Vagina (tissue), 2 donors: ENCODE data around the gene NELFB. TPM values are rescaled to one million over a fixed set of nuclear protein-coding genes. Genes with fewer than 3 reads are reported as not detected.
A peak's percentile ranks its signal among the peaks of the same experiment; 100 is the strongest.

Source experiments
- DNase-seq, 2 donors: peaks; one replicate each; pipeline ENCODE4 v3.0.0-alpha.2; 2017; ENCODE audit errors: extremely low spot score in 2 of 2
- H3K27ac ChIP-seq: fragments of 200-600 bp; sonication (generic); one replicate; pipeline ENCODE4 v1.5.1; 2019
- H3K27me3 ChIP-seq: fragments of 200-600 bp; sonication (generic); one replicate; pipeline ENCODE4 v1.5.1; 2019
- H3K36me3 ChIP-seq, 2 donors: fragments of 200-600 bp; sonication (generic); one replicate each; pipeline ENCODE4 v1.5.1; 2017 to 2019
- H3K4me1 ChIP-seq: fragments of 200-600 bp; sonication (generic); one replicate; pipeline ENCODE4 v1.5.1; 2019
- H3K4me3 ChIP-seq, 2 donors: fragments of 200-600 bp; sonication (generic); 1 replicate in 1 of 2; 2 replicates in 1 of 2; pipeline ENCODE4 v1.5.1; 2016 to 2019
- H3K9me3 ChIP-seq: fragments of 200-600 bp; sonication (generic); one replicate; pipeline ENCODE4 v1.5.1; 2019
- POLR2A ChIP-seq, 2 donors: fragments of 450-650 bp; IDR thresholded peaks; one replicate each; pipeline ENCODE4 v1.6.1; 2017; ENCODE audit warnings: antibody characterized with exemption in 2 of 2, mild to moderate bottlenecking in 2 of 2, moderate library complexity in 2 of 2
- POLR2AphosphoS5 ChIP-seq, 2 donors: sonication (generic); formaldehyde crosslinking; IDR thresholded peaks; one replicate each; pipeline ENCODE4 v1.9.0; 2017; ENCODE audit warnings: antibody characterized with exemption in 2 of 2, mild to moderate bottlenecking in 2 of 2, low read depth in 1 of 2; ENCODE audit not compliant: insufficient read depth in 1 of 2
- intact Hi-C: fragments of 100-400 bp; cut with DNase I; formaldehyde crosslinking; loops from one replicate; pipeline ENCODE4 v1.15.1; 2023
- total RNA-seq: library from RNA; depleted of rRNA; stranded (reverse); fragments of >200 nt; gene quantifications from one replicate; pipeline ENCODE4 v1.2.3, GENCODE V29; 2016
- TF ChIP-seq, protein P1 (sequence below), 3 experiments: fragments of 450-650 bp in 2 of 3; fragments of 200-600 bp in 1 of 3; sonication (generic) in 1 of 3; IDR thresholded peaks; one replicate each; pipeline ENCODE4 v1.5.1; 2017 to 2019; ENCODE audit warnings: antibody characterized with exemption in 3 of 3, mild to moderate bottlenecking in 2 of 3, moderate library complexity in 2 of 3

The NELFB gene
- total RNA-seq, 1 donor from 2014 or later = 44.0 TPM

DNA sequence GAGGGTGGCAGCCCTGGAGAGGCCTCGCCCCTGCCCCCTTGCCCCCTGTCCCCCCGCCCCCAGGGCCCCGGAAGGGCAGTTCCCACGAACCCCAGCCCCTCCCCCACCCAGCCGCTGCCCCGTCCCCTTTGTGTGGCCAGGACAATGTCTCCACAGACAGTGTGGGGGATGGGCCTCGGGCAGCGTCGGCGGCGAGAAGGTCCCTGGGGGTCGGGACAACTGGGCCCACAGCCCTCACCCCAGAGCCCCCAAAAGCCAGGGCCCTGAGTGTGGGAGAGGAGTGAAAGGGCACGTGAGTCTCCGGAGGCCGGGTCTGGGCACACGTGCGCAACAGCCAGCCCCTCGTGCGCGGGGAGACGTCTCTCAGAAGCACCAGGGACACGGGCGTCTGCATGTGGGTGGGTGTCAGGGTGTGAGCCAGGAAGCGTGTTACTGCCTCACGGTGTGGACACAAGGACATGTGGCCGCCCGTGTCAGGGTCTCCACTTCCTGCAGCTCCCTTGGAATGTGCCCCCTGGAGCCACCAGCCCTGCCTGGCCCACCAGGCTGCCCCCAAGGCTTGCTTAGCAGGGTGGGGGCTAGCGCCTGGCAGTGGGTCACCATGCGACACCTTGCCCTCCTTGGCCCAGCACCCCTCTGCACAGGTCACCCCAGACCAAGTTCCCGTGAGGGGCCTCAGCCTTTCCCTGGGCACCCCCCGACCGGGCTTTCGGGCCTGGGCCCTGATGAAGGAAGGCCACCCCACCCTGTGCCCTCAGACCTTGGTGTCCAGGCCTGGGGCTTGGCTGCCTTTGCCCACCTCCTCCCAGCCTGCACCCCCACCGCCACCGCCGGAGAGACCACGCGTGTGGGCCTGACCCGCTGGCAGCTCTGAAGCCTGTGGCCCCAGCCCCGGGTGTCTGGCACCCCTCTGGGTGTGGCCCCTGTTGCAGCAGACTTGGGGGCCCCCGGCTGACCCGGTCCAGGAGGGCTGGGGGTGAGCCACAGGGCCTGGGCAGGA, 59.7 kb downstream of the NELFB start:
- no peak overlapping the region for H3K4me3 ChIP-seq
- no peaks in the 10 kb centered on the region for H3K27me3 ChIP-seq
- H3K9me3 ChIP-seq = no peaks in the 10 kb centered on the region
- no peak for DNase-seq
- TF ChIP-seq POLR2A (IDR thresholded peaks at IDR 0.05) (no peak), POLR2AphosphoS5 (IDR thresholded peaks at IDR 0.05; ENCODE audit: insufficient read depth in 1 of 2, low read depth in 1 of 2) (no peak)
- TF ChIP-seq, protein P1, sequence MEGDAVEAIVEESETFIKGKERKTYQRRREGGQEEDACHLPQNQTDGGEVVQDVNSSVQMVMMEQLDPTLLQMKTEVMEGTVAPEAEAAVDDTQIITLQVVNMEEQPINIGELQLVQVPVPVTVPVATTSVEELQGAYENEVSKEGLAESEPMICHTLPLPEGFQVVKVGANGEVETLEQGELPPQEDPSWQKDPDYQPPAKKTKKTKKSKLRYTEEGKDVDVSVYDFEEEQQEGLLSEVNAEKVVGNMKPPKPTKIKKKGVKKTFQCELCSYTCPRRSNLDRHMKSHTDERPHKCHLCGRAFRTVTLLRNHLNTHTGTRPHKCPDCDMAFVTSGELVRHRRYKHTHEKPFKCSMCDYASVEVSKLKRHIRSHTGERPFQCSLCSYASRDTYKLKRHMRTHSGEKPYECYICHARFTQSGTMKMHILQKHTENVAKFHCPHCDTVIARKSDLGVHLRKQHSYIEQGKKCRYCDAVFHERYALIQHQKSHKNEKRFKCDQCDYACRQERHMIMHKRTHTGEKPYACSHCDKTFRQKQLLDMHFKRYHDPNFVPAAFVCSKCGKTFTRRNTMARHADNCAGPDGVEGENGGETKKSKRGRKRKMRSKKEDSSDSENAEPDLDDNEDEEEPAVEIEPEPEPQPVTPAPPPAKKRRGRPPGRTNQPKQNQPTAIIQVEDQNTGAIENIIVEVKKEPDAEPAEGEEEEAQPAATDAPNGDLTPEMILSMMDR (IDR thresholded peaks at IDR 0.05) = no peak
- intact Hi-C loops = no loop called here
- H3K36me3 ChIP-seq = no peaks in the 10 kb centered on the region
- H3K27ac ChIP-seq = peak overlapping the region; percentile 76
- H3K4me1 ChIP-seq = peaks cover 55% of the 10 kb centered on the region

DNA sequence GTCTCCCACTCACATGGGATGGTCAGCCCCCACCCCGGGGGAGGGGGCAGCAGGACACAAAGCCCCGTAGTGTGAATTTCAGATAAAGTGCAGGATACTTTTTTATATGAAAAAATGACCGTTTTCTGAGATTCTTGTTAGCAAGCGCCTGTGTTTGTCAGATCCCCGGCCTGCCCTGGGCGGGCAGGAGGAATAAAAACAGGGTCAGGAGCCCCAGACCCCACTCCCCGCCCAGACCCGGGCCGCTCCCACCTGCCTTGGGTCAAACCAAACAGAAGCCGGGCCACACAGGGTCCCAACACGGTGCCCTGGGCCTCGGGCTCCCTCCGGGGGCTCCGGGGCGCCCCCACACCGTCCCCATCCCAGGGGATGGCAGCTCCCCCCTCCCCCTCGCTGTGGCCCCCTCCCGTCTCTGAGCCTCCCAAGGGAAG, 60.5 kb downstream of the NELFB start:
- Histone ChIP-seq H3K4me3 (peak overlapping the region; percentile 26 to 28), H3K36me3 (no peaks in the 10 kb centered on the region), H3K27ac (peak overlapping the region; percentile 76), H3K9me3 (no peaks in the 10 kb centered on the region), H3K27me3 (no peaks in the 10 kb centered on the region), H3K4me1 (peaks cover 55% of the 10 kb centered on the region)
- intact Hi-C loops = no loop called here
- TF ChIP-seq, protein P1 (IDR thresholded peaks at IDR 0.05) = no peak
- no peak for TF ChIP-seq POLR2A (IDR thresholded peaks at IDR 0.05)
- TF ChIP-seq POLR2AphosphoS5 (IDR thresholded peaks at IDR 0.05; ENCODE audit: insufficient read depth in 1 of 2, low read depth in 1 of 2) = no peak
- no peak for DNase-seq

- DNase-seq = no peak
- Histone ChIP-seq H3K9me3 (no peaks in the 10 kb centered on the region), H3K27ac (peak overlapping the region; percentile 76), H3K27me3 (no peaks in the 10 kb centered on the region), H3K4me1 (peaks cover 50% of the 10 kb centered on the region), H3K36me3 (no peaks in the 10 kb centered on the region), H3K4me3 (peak overlapping the region; percentile 26 to 28)
- intact Hi-C loops = no loop called here
- TF ChIP-seq POLR2AphosphoS5 (IDR thresholded peaks at IDR 0.05; ENCODE audit: insufficient read depth in 1 of 2, low read depth in 1 of 2) (no peak), POLR2A (IDR thresholded peaks at IDR 0.05) (no peak)
- TF ChIP-seq, protein P1 (IDR thresholded peaks at IDR 0.05) = no peak
Observed at GRCh38 chr9:137316012-137316981, 61.2 kb downstream of the NELFB start.

DNA sequence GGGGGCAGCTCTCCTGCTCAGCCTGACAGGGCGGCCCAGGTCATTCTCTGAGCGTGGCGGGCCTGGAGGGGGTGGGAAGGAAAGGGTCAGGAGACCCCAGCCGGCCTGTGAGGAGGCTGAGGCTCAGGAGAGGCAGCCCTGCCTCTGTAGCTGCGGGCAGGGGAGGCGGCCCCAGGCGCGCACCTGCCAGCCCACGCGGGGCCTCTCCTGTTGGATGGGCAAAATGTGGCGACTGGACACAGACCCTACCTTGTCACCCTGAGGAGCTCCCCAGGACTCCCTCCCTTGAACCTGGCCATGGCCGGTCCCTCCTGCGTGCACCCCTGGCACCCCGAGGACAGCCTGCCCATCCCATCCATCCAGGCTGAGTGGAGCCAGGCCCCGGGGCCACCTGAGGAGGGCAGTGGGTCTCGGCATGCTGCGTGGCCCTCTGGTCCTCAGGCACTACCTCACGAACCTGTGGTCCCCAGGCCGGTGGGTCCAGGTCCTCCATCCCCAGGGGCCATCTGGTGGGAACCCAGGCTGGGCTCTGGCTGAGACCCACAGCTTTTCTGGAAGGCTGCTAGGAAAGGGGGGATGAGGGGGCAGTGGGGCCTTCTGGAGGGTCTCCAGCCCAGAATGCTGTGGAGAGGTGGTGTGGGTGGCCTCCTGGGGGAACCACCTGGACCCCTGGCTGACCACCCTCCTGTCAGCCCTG, 62.0 kb downstream of the NELFB start:
- H3K4me1 ChIP-seq = peaks cover 44% of the 10 kb centered on the region
- TF ChIP-seq POLR2A (IDR thresholded peaks at IDR 0.05) = no peak
- TF ChIP-seq, protein P1 (IDR thresholded peaks at IDR 0.05) = no peak
- TF ChIP-seq POLR2AphosphoS5 (IDR thresholded peaks at IDR 0.05; ENCODE audit: insufficient read depth in 1 of 2, low read depth in 1 of 2) = no peak
- H3K27me3 ChIP-seq = no peaks in the 10 kb centered on the region
- H3K9me3 ChIP-seq = no peaks in the 10 kb centered on the region
- H3K36me3 ChIP-seq = no peaks in the 10 kb centered on the region
- no peak for DNase-seq
- no peak overlapping the region for H3K27ac ChIP-seq
- intact Hi-C loops = no loop called here
- no peak overlapping the region for H3K4me3 ChIP-seq
